ENCODE measurements around the gene TVP23C. TPM values are rescaled to one million over a fixed set of nuclear protein-coding genes. Genes with fewer than 3 reads are reported as not detected.

The TVP23C gene
- total RNA-seq, 1 experiment from 2014 or later: 16.9 TPM

- Histone ChIP-seq H3K9me3 (ENCODE audit: control insufficient read depth, low read depth, low read length) (no peaks in the 10 kb centered on the region), H3K27ac (ENCODE audit: insufficient read length, low read depth, low read length) (no peak overlapping the region), H3T11ph (ENCODE audit: low read length) (no peak overlapping the region), H4K8ac (replicated peaks; ENCODE audit: insufficient read length, low read depth, low read length) (no peak overlapping the region), H2BK120ac (ENCODE audit: low read depth, low read length, poor library complexity, severe bottlenecking) (no peak overlapping the region), H3K79me1 (ENCODE audit: insufficient read depth, low read depth, low read length, poor library complexity, severe bottlenecking) (no peaks in the 10 kb centered on the region), H3K18ac (ENCODE audit: insufficient read length, low read depth, low read length) (no peak overlapping the region), H3K79me2 (ENCODE audit: insufficient read depth, low read length) (no peaks in the 10 kb centered on the region), H3K4me1 (ENCODE audit: insufficient read depth, low read length) (no peaks in the 10 kb centered on the region), H2BK15ac (ENCODE audit: low read depth, low read length) (no peak overlapping the region), H2AK5ac (ENCODE audit: insufficient read length, low read length) (no peak overlapping the region), H3K4me2 (ENCODE audit: insufficient read depth, insufficient read length, low read length) (no peak overlapping the region), H2BK20ac (ENCODE audit: low read depth, low read length, poor library complexity, severe bottlenecking) (no peak overlapping the region), H3K4ac (ENCODE audit: low read depth, low read length) (no peak overlapping the region), H3K27me3 (ENCODE audit: insufficient read depth, low read length) (no peaks in the 10 kb centered on the region), H2BK5ac (ENCODE audit: insufficient read length, low read length) (no peak overlapping the region), H3K9ac (ENCODE audit: extremely low read depth, insufficient read length, low read length) (no peak overlapping the region), H3K23me2 (ENCODE audit: insufficient read length, low read depth, low read length, poor library complexity, severe bottlenecking) (no peaks in the 10 kb centered on the region), H4K5ac (ENCODE audit: insufficient read length, low read depth, low read length) (no peak overlapping the region), H4K20me1 (ENCODE audit: control insufficient read depth, insufficient read depth, insufficient read length) (no peaks in the 10 kb centered on the region), H3K14ac (ENCODE audit: insufficient read depth, low read length) (no peak overlapping the region), H4K91ac (ENCODE audit: insufficient read length, low read depth, low read length) (no peak overlapping the region), H2BK12ac (ENCODE audit: insufficient read length, low read depth, low read length) (no peak overlapping the region), H3K56ac (ENCODE audit: insufficient read length, low read depth, low read length) (no peak overlapping the region), H2AFZ (ENCODE audit: low read length) (no peak overlapping the region), H3K23ac (ENCODE audit: insufficient read length, low read depth, low read length) (no peak overlapping the region)
- H3K9me3 Mint-ChIP-seq: peaks cover 0 to 9% of the 10 kb centered on the region in 2 experiments; a peak in 4 of 5 replicates
- no peak for TF ChIP-seq CTCF (conservative IDR thresholded peaks at IDR 0.05)
- no CpG with 5 or more reads among the region's 7 CpGs for WGBS (ENCODE audit: extremely low coverage, insufficient read length, low lambda C conversion rate)
- no peaks in the 10 kb centered on the region for H3K27me3 Mint-ChIP-seq (ENCODE audit: low read depth)
- H3K27ac Mint-ChIP-seq: 0 out of 7 replicates have a peak overlapping the region, but pooled peaks of 1 of the 3 experiments have one; percentile 17
- H3K36me3 Mint-ChIP-seq (ENCODE audit: insufficient read depth in 1 of 3, low read depth in 3 of 3): peaks cover 22 to 26% (median 25%) of the 10 kb centered on the region in 3 experiments
- no peak for DNase-seq
- H3K4me3 Mint-ChIP-seq: no peak overlapping the region
- H3K4me1 Mint-ChIP-seq: no peaks in the 10 kb centered on the region
Measured at GRCh38 chr17:15457723-15458094, 105.6 kb downstream of the TVP23C start.

All from H9 (cell line).